Prostate gland (tissue), 2 donors: Measurements from ENCODE around the gene KCND3.

Source experiments
- CTCF ChIP-seq, 4 experiments: fragments of 200-600 bp in 2 of 4; fragments of 450-650 bp in 2 of 4; sonication (generic) in 2 of 4; IDR thresholded peaks; 1 replicate in 3 of 4; 2 replicates in 1 of 4; pipeline ENCODE4 v1.5.1; 2016 to 2019; ENCODE audit warnings: antibody characterized with exemption in 4 of 4, mild to moderate bottlenecking in 2 of 4, moderate library complexity in 2 of 4
- POLR2A ChIP-seq: fragments of 450-650 bp; IDR thresholded peaks from one replicate; pipeline ENCODE4 v1.6.1; 2016; ENCODE audit warnings: antibody characterized with exemption, mild to moderate bottlenecking
- POLR2AphosphoS5 ChIP-seq: sonication (generic); formaldehyde crosslinking; IDR thresholded peaks from one replicate; pipeline ENCODE4 v1.6.1; 2017; ENCODE audit warnings: antibody characterized with exemption

- TF ChIP-seq CTCF (IDR thresholded peaks at IDR 0.05), result no peak
- no peak for TF ChIP-seq POLR2A
- TF ChIP-seq POLR2AphosphoS5, result no peak
These were observed 167.3 kb downstream of the KCND3 start for GRCh38 chr1:111822138-111822537.
